ENCODE results near the gene PPP1R13B.

GRCh38 chr14:103855734-103856095 lies 8.3 kb upstream of the PPP1R13B start:
- no peak for TF ChIP-seq POLR2A (IDR thresholded peaks at IDR 0.05)
- TF ChIP-seq, protein P1, sequence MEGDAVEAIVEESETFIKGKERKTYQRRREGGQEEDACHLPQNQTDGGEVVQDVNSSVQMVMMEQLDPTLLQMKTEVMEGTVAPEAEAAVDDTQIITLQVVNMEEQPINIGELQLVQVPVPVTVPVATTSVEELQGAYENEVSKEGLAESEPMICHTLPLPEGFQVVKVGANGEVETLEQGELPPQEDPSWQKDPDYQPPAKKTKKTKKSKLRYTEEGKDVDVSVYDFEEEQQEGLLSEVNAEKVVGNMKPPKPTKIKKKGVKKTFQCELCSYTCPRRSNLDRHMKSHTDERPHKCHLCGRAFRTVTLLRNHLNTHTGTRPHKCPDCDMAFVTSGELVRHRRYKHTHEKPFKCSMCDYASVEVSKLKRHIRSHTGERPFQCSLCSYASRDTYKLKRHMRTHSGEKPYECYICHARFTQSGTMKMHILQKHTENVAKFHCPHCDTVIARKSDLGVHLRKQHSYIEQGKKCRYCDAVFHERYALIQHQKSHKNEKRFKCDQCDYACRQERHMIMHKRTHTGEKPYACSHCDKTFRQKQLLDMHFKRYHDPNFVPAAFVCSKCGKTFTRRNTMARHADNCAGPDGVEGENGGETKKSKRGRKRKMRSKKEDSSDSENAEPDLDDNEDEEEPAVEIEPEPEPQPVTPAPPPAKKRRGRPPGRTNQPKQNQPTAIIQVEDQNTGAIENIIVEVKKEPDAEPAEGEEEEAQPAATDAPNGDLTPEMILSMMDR (IDR thresholded peaks at IDR 0.05 in 4 of 5, conservative IDR thresholded peaks at IDR 0.05 in 1 of 5), result no peak
